Neutrophil (primary cell): ENCODE results near the gene MIER1.

ENCODE experiments used
- H3K27ac ChIP-seq: fragments of 200-600 bp; sonication (generic); 2 replicates; pipeline ENCODE4 v1.5.1; 2016; ENCODE audit warnings: mild to moderate bottlenecking, moderate library complexity
- H3K27me3 ChIP-seq: fragments of 200-600 bp; sonication (generic); 2 replicates; pipeline ENCODE4 v1.6.0; 2016; ENCODE audit warnings: mild to moderate bottlenecking
- H3K36me3 ChIP-seq: fragments of 200-600 bp; sonication (generic); 2 replicates; pipeline ENCODE4 v1.5.1; 2017
- H3K4me1 ChIP-seq, 2 experiments: fragments of 200-600 bp in 1 of 2; sonication (generic) in 1 of 2; 1 replicate in 1 of 2; 2 replicates in 1 of 2; pipeline versions ENCODE4 v1.5.1 to v1.6.1; 2013 to 2016; ENCODE audit warnings: low read depth in 1 of 2, low read length in 1 of 2, mild to moderate bottlenecking in 1 of 2, moderate library complexity in 1 of 2; ENCODE audit not compliant: control insufficient read depth in 1 of 2, insufficient read depth in 1 of 2
- H3K4me3 ChIP-seq, 2 experiments: fragments of 200-600 bp in 1 of 2; sonication (generic) in 1 of 2; 1 replicate in 1 of 2; 2 replicates in 1 of 2; pipeline ENCODE4 v1.5.1; 2013 to 2016; ENCODE audit warnings: low read depth in 1 of 2, low read length in 1 of 2, mild to moderate bottlenecking in 1 of 2, moderate library complexity in 1 of 2
- H3K9me3 ChIP-seq: fragments of 200-600 bp; sonication (generic); 2 replicates; pipeline ENCODE4 v1.5.1; 2016
- CTCF ChIP-seq: fragments of 200-600 bp; sonication (generic); IDR thresholded peaks from 2 replicates; pipeline ENCODE4 v1.5.1; 2016; ENCODE audit warnings: antibody characterized with exemption

The MIER1 gene

GRCh38 chr1:66985835-66986234 is 61.0 kb downstream of the MIER1 start:
- TF ChIP-seq CTCF = no peak
- H3K4me1 ChIP-seq = peaks cover 3 to 5% of the 10 kb centered on the region in 2 experiments

GRCh38 chr1:66993076-66993475 is 68.3 kb downstream of the MIER1 start:
- no peak for TF ChIP-seq CTCF

More at GRCh38 chr1:66985835-66986234, 61.0 kb downstream of the MIER1 start:
- Histone ChIP-seq H3K4me3 (no peak overlapping the region), H3K27ac (no peak overlapping the region), H3K27me3 (no peaks in the 10 kb centered on the region), H3K9me3 (no peaks in the 10 kb centered on the region), H3K36me3 (peaks cover 97% of the 10 kb centered on the region)

GRCh38 chr1:66996018-66996682 is 71.4 kb downstream of the MIER1 start:
- peaks cover 15 to 25% of the 10 kb centered on the region in 2 experiments for H3K4me1 ChIP-seq
- H3K9me3 ChIP-seq = no peaks in the 10 kb centered on the region
- peak overlapping the region; percentile 2 for H3K27ac ChIP-seq
- TF ChIP-seq CTCF = peak; percentile 33
- no peaks in the 10 kb centered on the region for H3K27me3 ChIP-seq
- H3K36me3 ChIP-seq = peaks cover 5% of the 10 kb centered on the region
- H3K4me3 ChIP-seq = no peak overlapping the region

More at GRCh38 chr1:66993076-66993475, 68.3 kb downstream of the MIER1 start:
- Histone ChIP-seq H3K4me3 (no peak overlapping the region), H3K27ac (no peak overlapping the region), H3K27me3 (no peaks in the 10 kb centered on the region), H3K36me3 (peaks cover 34% of the 10 kb centered on the region), H3K9me3 (no peaks in the 10 kb centered on the region), H3K4me1 (peaks cover 3 to 7% of the 10 kb centered on the region in 2 experiments)

- peaks cover 12% of the 10 kb centered on the region for H3K36me3 ChIP-seq
- no peaks in the 10 kb centered on the region for H3K9me3 ChIP-seq
- peak overlapping the region; percentile 36 for H3K27ac ChIP-seq
- H3K4me3 ChIP-seq = no peak overlapping the region
- peaks cover 15 to 25% of the 10 kb centered on the region in 2 experiments for H3K4me1 ChIP-seq
- no peaks in the 10 kb centered on the region for H3K27me3 ChIP-seq
- no peak for TF ChIP-seq CTCF
Observed at GRCh38 chr1:66998972-66999371, 74.2 kb downstream of the MIER1 start.

GRCh38 chr1:66999640-67000400 is 75.0 kb downstream of the MIER1 start:
- Histone ChIP-seq H3K4me1 (peaks cover 15 to 25% of the 10 kb centered on the region in 2 experiments), H3K36me3 (peaks cover 17% of the 10 kb centered on the region), H3K27ac (no peak overlapping the region), H3K27me3 (no peaks in the 10 kb centered on the region), H3K9me3 (no peaks in the 10 kb centered on the region), H3K4me3 (no peak overlapping the region)
- TF ChIP-seq CTCF = no peak
